Esophagus muscularis mucosa (tissue), 3 donors: ENCODE measurements around the gene NUCB1.

Experiments
- POLR2A ChIP-seq: fragments of 450-650 bp; IDR thresholded peaks from one replicate; pipeline ENCODE4 v1.6.1; 2017; ENCODE audit warnings: antibody characterized with exemption, moderate library complexity, mild to moderate bottlenecking, low read depth
- POLR2AphosphoS5 ChIP-seq, 2 donors: sonication (generic); formaldehyde crosslinking; IDR thresholded peaks; one replicate each; pipeline ENCODE4 v1.6.1; 2017; ENCODE audit warnings: antibody characterized with exemption in 2 of 2
- TF ChIP-seq, protein P1 (sequence below), 3 experiments: fragments of 200-600 bp in 2 of 3; fragments of 450-650 bp in 1 of 3; sonication (generic) in 2 of 3; IDR thresholded peaks; one replicate each; pipeline ENCODE4 v1.5.1; 2017 to 2019; ENCODE audit warnings: antibody characterized with exemption in 3 of 3, mild to moderate bottlenecking in 2 of 3, moderate library complexity in 1 of 3

DNA sequence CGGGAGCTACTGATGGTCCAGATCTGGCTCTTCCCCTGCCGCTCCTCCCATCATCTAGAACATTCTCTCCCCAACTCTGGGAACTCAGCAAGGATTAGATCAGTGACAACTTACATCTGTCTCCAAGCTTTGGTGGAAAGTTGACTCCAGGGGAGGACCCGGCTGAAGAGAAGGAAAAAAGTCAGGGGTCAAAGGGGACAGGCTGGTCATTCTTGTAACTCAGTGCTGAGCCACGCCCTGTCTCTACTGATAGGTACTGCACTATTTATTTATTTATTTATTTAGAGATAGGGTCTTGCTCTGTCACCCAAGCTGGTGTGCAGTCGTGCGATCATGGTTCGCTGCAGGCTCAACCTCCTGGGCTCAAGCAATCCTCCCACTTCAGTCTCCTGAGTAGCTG lies 46.0 kb upstream of the NUCB1 start:
- no peak for TF ChIP-seq POLR2A
- TF ChIP-seq, protein P1, sequence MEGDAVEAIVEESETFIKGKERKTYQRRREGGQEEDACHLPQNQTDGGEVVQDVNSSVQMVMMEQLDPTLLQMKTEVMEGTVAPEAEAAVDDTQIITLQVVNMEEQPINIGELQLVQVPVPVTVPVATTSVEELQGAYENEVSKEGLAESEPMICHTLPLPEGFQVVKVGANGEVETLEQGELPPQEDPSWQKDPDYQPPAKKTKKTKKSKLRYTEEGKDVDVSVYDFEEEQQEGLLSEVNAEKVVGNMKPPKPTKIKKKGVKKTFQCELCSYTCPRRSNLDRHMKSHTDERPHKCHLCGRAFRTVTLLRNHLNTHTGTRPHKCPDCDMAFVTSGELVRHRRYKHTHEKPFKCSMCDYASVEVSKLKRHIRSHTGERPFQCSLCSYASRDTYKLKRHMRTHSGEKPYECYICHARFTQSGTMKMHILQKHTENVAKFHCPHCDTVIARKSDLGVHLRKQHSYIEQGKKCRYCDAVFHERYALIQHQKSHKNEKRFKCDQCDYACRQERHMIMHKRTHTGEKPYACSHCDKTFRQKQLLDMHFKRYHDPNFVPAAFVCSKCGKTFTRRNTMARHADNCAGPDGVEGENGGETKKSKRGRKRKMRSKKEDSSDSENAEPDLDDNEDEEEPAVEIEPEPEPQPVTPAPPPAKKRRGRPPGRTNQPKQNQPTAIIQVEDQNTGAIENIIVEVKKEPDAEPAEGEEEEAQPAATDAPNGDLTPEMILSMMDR (IDR thresholded peaks at IDR 0.05) = no peak
- TF ChIP-seq POLR2AphosphoS5 (IDR thresholded peaks at IDR 0.05) = no peak
